IPS DF 6.9 (cell line): ENCODE results near the gene HUWE1.
"Not testable (repeated sequence)": the region's sequence is repeated elsewhere in the genome, so short reads cannot be mapped to it uniquely, and the experiment has no call there.

ENCODE experiments used
- DNase-seq: peaks from one replicate; pipeline ENCODE4 v3.0.0-alpha.2; 2013; ENCODE audit warnings: low read depth, low spot score
- H3K27ac ChIP-seq: one replicate; pipeline ENCODE4 v1.5.1; 2013; ENCODE audit warnings: low read length, control low read depth
- H3K27me3 ChIP-seq: 2 replicates; pipeline ENCODE4 v1.6.1; 2013; ENCODE audit warnings: mild to moderate bottlenecking, low read length; ENCODE audit not compliant: control insufficient read depth, insufficient read depth
- H3K36me3 ChIP-seq: 2 replicates; pipeline ENCODE4 v1.6.1; 2013; ENCODE audit warnings: low read length; ENCODE audit not compliant: control insufficient read depth, insufficient read depth
- H3K4me1 ChIP-seq: 2 replicates; pipeline ENCODE4 v1.6.1; 2013; ENCODE audit warnings: low read length; ENCODE audit not compliant: control insufficient read depth, insufficient read depth
- H3K4me3 ChIP-seq: 2 replicates; pipeline ENCODE4 v1.5.1; 2013; ENCODE audit warnings: mild to moderate bottlenecking, low read length
- H3K9me3 ChIP-seq: 2 replicates; pipeline ENCODE4 v1.6.1; 2013; ENCODE audit warnings: low read length, inconsistent platforms; ENCODE audit not compliant: control insufficient read depth, insufficient read depth
- WGBS: extraction: QIAGEN DNeasy Blood & Tissue Kit; methylation state at CpG from one replicate; pipeline ENCODE4 v1.1.7; 2013; ENCODE audit warnings: mixed read lengths, missing lambda C conversion rate; ENCODE audit not compliant: insufficient read length, insufficient coverage; 5-methylcytosine and 5-hydroxymethylcytosine counted together

HUWE1 gene

GRCh38 chrX:53538781-53539180 is 147.7 kb downstream of the HUWE1 start:
- no peak overlapping the region for H3K27ac ChIP-seq
- no peaks in the 10 kb centered on the region for H3K4me1 ChIP-seq
- H3K27me3 ChIP-seq: no peaks in the 10 kb centered on the region
- no CpG with 5 or more reads among the region's 8 CpGs for WGBS
- no peak for DNase-seq
- H3K36me3 ChIP-seq: peaks cover 41% of the 10 kb centered on the region; the same call in 1 of the 2 replicates
- H3K4me3 ChIP-seq: no peak overlapping the region
- H3K9me3 ChIP-seq: no peaks in the 10 kb centered on the region

GRCh38 chrX:53531255-53531966 is 155.1 kb downstream of the HUWE1 start:
- peaks cover 13% of the 10 kb centered on the region; the same call in 1 of the 2 replicates for H3K36me3 ChIP-seq
- not testable (repeated sequence) for H3K27ac ChIP-seq, H3K27me3 ChIP-seq, DNase-seq, H3K4me3 ChIP-seq, H3K4me1 ChIP-seq, H3K9me3 ChIP-seq
- WGBS: no CpG with 5 or more reads among the region's 21 CpGs

GRCh38 chrX:53526999-53527398 is 159.5 kb downstream of the HUWE1 start:
- no peaks in the 10 kb centered on the region for H3K9me3 ChIP-seq
- no peak overlapping the region for H3K27ac ChIP-seq
- H3K36me3 ChIP-seq: no peaks in the 10 kb centered on the region
- no peak for DNase-seq
- no peaks in the 10 kb centered on the region for H3K4me1 ChIP-seq
- H3K27me3 ChIP-seq: no peaks in the 10 kb centered on the region
- no peak overlapping the region for H3K4me3 ChIP-seq

DNA sequence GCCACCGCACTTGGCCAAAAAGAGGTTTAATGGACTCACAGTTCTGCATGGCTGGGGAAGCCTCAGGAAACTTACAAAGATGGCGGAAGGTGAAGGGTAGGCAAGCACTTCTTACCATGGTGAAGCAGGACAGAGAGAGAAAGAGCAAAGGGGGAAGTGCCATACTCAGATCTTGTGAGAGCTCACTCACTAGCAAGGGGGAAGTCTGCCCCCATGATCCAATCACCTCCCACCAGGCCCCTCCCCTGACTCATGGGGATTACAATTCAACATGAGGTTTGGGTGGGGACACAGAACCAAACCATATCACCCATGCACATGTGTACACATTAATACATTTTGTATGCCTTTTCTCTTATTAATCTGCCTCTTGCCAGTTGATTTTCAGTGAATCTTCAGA is 175.2 kb downstream of the HUWE1 start:
- Histone ChIP-seq H3K4me1 (no peaks in the 10 kb centered on the region), H3K27ac (no peak overlapping the region), H3K9me3 (no peaks in the 10 kb centered on the region), H3K27me3 (no peaks in the 10 kb centered on the region), H3K36me3 (no peaks in the 10 kb centered on the region), H3K4me3 (no peak overlapping the region)
- no peak for DNase-seq
- no CpG with 5 or more reads among the region's 2 CpGs for WGBS

- not testable (repeated sequence) for DNase-seq, H3K9me3 ChIP-seq, H3K27me3 ChIP-seq, H3K4me1 ChIP-seq, H3K27ac ChIP-seq, H3K36me3 ChIP-seq, H3K4me3 ChIP-seq
- WGBS: no CpG with 5 or more reads among the region's 28 CpGs
Measured at GRCh38 chrX:53504035-53504434, 182.5 kb downstream of the HUWE1 start.

- no peak overlapping the region for H3K27ac ChIP-seq
- no peaks in the 10 kb centered on the region for H3K9me3 ChIP-seq
Measured at GRCh38 chrX:53494436-53494835, 192.1 kb downstream of the HUWE1 start.

GRCh38 chrX:53486285-53486684 is 200.2 kb downstream of the HUWE1 start:
- H3K4me3 ChIP-seq: no peak overlapping the region
- no peak overlapping the region for H3K27ac ChIP-seq
- H3K36me3 ChIP-seq: no peaks in the 10 kb centered on the region
- no peaks in the 10 kb centered on the region for H3K4me1 ChIP-seq
- H3K27me3 ChIP-seq: no peaks in the 10 kb centered on the region
- H3K9me3 ChIP-seq: no peaks in the 10 kb centered on the region
- no peak for DNase-seq

More at GRCh38 chrX:53494436-53494835, 192.1 kb downstream of the HUWE1 start:
- H3K36me3 ChIP-seq: no peaks in the 10 kb centered on the region
- H3K27me3 ChIP-seq: no peaks in the 10 kb centered on the region
- no peaks in the 10 kb centered on the region for H3K4me1 ChIP-seq
- DNase-seq: no peak
- H3K4me3 ChIP-seq: no peak overlapping the region

- no CpG with 5 or more reads among the region's 2 CpGs for WGBS
- H3K27me3 ChIP-seq: no peaks in the 10 kb centered on the region
- no peaks in the 10 kb centered on the region for H3K9me3 ChIP-seq
- no peak overlapping the region for H3K27ac ChIP-seq
- no peak for DNase-seq
- H3K4me1 ChIP-seq: no peaks in the 10 kb centered on the region
- no peak overlapping the region for H3K4me3 ChIP-seq
- no peaks in the 10 kb centered on the region for H3K36me3 ChIP-seq
Measured at GRCh38 chrX:53483838-53484405, 202.6 kb downstream of the HUWE1 start.

DNA sequence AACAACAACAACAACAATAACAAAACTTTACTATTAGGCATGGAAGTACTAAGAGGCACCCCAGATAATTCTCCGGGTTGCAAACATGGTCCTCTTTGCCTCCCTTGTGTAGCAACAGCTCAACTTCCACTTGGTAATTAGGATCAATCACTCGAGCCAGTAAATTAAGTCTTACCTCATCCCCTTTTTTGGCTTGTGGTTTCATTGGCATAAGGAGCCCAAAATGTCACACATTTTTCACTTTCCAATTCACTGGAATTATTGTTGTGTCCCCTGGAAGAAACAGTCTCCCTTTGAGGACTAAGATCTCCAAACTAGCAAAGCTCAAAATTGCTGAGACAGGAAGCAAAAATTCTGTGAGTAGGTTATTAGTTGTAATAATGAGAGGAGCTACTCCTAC is 203.1 kb downstream of the HUWE1 start:
- Histone ChIP-seq H3K4me3 (no peak overlapping the region), H3K36me3 (no peaks in the 10 kb centered on the region), H3K27me3 (no peaks in the 10 kb centered on the region), H3K27ac (no peak overlapping the region), H3K9me3 (no peaks in the 10 kb centered on the region), H3K4me1 (no peaks in the 10 kb centered on the region)
- no peak for DNase-seq
- no CpG with 5 or more reads among the region's 2 CpGs for WGBS
